GM12864 (cell line): Measurements from ENCODE around the gene PTPRG.

Source experiments
- DNase-seq: peaks from one replicate; pipeline ENCODE4 v3.0.0-alpha.2; 2011; ENCODE audit warnings: low read depth
- H3K4me3 ChIP-seq: 2 replicates; pipeline ENCODE4 v1.5.1; 2011; ENCODE audit warnings: mild to moderate bottlenecking, low read depth, low read length, control low read depth
- TF ChIP-seq, protein P1 (sequence below): IDR thresholded peaks from 2 replicates; pipeline ENCODE4 v1.5.1; 2011; ENCODE audit warnings: low read depth, mild to moderate bottlenecking, moderate library complexity, low read length, control low read depth, inconsistent platforms; ENCODE audit errors: missing control alignments

The PTPRG gene

DNA sequence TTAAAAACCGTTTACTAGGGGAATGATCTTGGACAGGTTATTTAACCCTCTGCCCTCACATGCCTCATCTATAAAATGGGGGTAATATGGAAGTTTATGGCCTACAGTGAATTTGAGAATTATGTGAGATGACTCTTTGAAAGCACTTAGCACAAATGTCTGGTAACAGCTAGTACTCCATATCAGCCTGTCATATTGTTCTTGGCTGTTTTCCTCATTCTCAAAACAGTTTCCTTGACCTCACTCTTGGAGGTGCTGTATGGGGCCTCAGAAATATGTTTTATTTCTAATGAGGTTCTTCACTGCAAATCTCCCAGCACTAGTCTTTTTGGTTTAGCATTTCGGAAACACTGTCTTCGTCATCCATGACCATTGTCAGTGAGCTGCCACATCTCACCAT, 413.8 kb downstream of the PTPRG start:
- TF ChIP-seq, protein P1, sequence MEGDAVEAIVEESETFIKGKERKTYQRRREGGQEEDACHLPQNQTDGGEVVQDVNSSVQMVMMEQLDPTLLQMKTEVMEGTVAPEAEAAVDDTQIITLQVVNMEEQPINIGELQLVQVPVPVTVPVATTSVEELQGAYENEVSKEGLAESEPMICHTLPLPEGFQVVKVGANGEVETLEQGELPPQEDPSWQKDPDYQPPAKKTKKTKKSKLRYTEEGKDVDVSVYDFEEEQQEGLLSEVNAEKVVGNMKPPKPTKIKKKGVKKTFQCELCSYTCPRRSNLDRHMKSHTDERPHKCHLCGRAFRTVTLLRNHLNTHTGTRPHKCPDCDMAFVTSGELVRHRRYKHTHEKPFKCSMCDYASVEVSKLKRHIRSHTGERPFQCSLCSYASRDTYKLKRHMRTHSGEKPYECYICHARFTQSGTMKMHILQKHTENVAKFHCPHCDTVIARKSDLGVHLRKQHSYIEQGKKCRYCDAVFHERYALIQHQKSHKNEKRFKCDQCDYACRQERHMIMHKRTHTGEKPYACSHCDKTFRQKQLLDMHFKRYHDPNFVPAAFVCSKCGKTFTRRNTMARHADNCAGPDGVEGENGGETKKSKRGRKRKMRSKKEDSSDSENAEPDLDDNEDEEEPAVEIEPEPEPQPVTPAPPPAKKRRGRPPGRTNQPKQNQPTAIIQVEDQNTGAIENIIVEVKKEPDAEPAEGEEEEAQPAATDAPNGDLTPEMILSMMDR, result no peak
- H3K4me3 ChIP-seq, result no peak overlapping the region
- no peak for DNase-seq

DNA sequence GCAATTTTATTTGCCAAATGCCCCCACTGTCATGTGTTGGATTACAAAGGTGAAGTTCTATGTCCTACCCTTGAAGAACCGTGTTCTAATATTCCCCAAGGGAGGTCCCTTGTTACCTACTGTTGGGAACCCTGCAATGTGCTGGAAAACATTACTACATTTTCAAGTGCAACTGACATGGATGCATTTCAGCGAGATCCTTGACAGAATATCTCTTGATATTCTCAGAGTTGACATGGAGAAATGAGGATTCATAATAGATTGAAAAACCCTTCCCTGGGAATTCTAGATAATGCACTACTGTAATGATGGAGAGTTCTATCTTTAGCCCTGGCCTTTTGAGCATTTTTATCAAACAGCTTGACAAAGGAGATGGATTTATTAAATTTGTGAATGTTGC, 414.6 kb downstream of the PTPRG start:
- TF ChIP-seq, protein P1, result no peak
- no peak overlapping the region for H3K4me3 ChIP-seq
- no peak for DNase-seq

DNA sequence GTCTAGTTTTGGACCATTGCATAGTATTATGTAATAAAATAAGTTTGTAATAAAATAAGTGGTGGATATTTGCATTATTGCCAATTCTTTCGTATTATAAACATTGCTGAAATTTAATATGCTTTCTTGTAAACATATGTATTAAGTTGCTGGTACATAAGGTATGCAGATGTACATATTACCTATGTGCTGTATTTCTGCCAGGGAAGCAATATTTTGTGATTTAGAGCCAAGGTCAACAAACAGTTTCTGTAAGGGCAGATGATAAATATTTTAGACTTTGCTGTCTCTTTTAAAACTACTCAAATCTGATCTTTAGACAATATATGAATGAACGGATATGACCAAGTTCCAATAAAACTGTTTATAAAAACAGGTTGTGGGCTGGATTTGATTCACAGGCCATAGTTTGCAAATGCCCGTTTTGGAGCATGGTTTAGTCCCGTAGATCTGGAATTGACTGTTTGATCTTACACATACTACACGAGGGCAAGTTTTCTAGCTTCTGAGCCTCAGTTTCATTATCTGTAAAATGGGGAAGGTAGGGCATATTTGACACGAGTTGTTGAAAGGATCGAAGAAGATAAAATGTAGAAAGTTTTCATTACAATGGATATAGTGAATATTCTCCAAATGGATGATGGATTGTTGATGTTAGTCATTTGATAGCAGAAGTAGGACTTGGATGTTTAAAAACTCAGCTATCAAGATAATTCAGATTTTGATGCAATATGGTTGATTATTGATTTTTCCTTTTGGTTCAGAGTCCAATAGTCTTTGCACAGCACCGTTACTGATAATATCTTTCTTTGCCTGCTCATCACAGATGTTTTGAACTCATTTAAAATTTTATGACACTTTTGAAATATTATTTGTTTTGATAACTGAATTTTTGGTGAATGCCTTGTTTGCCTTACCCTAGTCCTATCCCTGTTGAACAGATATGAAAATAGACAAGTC, 417.4 kb downstream of the PTPRG start:
- TF ChIP-seq, protein P1, result no peak
- H3K4me3 ChIP-seq, result no peak overlapping the region
- no peak for DNase-seq

DNA sequence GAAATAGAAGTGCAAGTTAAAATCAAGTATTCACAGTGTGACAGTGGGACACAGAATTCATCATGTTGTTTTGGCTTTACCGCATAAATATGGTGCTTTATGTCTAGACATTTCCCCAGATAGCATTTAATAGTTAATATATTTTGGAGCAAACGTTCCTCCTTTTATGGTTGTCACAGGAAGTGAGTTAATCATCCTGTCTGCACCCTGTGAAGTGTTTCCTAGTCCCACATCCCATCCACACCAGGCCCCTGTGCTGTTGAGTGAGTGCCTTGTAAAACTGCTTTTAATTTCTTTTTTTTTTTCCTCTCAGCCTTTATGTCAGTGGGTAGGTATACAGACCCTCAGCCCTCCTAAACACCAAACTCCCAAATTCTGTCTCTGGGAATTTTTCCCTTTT, 418.3 kb downstream of the PTPRG start:
- DNase-seq, result no peak
- no peak overlapping the region for H3K4me3 ChIP-seq
- TF ChIP-seq, protein P1, result no peak

DNA sequence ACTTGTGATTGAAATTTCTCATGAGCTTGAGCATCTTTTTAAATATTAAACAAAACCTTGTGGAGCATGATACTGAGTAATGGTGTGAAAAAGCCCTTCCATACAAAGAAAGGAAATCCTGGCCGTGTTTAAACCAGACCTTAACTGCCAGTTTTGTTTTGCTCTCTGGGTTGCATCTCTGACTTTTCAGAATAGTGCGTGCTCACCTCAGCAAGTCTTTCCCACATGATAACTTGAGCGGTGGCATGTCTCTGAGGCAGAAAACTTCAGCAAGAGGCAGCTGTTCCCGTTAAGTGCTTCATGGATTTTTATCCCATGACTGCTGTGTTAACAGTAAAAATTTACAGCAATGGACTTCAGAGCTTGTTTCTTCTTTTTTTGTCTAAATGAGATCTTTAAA, 418.7 kb downstream of the PTPRG start:
- DNase-seq, result no peak
- H3K4me3 ChIP-seq, result no peak overlapping the region
- TF ChIP-seq, protein P1, result no peak

DNA sequence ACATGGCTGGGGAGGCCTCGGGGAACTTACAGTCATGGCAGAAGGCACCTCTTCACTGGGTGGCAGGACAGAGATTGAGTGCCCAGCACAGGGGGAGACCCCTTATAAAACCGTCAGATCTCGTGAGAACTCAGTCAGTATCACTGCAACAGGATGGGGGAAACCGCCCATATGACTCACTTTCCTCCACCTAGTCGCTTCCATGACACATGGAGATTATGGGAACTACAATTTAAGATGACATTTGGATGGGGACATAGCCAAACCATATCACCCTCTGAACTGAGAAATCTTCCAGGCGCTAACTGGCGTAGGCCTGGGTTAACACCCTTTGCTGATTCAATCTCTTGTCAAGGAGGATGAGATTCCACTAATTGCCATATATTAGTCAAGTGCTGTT, 419.7 kb downstream of the PTPRG start:
- TF ChIP-seq, protein P1, result no peak
- H3K4me3 ChIP-seq, result no peak overlapping the region
- DNase-seq, result no peak

DNA sequence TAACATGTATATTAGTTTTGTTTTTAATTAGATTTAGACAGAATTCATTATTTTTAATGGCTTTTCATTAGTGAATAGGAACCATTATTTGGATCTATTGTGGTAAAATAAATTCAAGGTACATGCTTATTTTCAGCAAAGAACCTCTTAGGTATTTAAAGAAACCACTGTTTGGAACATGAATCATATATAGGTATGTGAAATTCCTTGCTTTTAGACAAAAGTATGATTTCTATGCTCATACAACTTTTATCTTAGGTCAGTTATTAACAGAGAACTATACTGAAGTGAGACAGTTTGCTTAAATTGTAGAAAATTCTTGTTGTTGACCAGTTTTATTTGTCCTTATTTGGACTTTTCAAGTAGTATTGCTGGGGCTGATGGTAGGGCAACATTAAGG, 422.1 kb downstream of the PTPRG start:
- DNase-seq, result no peak
- no peak overlapping the region for H3K4me3 ChIP-seq
- TF ChIP-seq, protein P1, result no peak
